Occipital lobe (tissue), 2 donors: ENCODE results near the gene SYTL3. TPM values are rescaled to one million over a fixed set of nuclear protein-coding genes. Genes with fewer than 3 reads are reported as not detected.
A peak's percentile ranks its signal among the peaks of the same experiment; 100 is the strongest.
"Not testable (repeated sequence)": the region's sequence is repeated elsewhere in the genome, so short reads cannot be mapped to it uniquely, and the experiment has no call there.

Experiments
- DNase-seq: peaks from one replicate; lab custom pipeline; 2025; lab: John Stamatoyannopoulos, UW
- total RNA-seq: library from RNA; depleted of rRNA; stranded (reverse); fragments of >200 nt; gene quantifications from one replicate; pipeline ENCODE4 v1.2.3, GENCODE V29; 2014

The SYTL3 gene, protein sequence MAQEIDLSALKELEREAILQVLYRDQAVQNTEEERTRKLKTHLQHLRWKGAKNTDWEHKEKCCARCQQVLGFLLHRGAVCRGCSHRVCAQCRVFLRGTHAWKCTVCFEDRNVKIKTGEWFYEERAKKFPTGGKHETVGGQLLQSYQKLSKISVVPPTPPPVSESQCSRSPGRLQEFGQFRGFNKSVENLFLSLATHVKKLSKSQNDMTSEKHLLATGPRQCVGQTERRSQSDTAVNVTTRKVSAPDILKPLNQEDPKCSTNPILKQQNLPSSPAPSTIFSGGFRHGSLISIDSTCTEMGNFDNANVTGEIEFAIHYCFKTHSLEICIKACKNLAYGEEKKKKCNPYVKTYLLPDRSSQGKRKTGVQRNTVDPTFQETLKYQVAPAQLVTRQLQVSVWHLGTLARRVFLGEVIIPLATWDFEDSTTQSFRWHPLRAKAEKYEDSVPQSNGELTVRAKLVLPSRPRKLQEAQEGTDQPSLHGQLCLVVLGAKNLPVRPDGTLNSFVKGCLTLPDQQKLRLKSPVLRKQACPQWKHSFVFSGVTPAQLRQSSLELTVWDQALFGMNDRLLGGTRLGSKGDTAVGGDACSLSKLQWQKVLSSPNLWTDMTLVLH
- total RNA-seq, result 2.0 TPM

DNA sequence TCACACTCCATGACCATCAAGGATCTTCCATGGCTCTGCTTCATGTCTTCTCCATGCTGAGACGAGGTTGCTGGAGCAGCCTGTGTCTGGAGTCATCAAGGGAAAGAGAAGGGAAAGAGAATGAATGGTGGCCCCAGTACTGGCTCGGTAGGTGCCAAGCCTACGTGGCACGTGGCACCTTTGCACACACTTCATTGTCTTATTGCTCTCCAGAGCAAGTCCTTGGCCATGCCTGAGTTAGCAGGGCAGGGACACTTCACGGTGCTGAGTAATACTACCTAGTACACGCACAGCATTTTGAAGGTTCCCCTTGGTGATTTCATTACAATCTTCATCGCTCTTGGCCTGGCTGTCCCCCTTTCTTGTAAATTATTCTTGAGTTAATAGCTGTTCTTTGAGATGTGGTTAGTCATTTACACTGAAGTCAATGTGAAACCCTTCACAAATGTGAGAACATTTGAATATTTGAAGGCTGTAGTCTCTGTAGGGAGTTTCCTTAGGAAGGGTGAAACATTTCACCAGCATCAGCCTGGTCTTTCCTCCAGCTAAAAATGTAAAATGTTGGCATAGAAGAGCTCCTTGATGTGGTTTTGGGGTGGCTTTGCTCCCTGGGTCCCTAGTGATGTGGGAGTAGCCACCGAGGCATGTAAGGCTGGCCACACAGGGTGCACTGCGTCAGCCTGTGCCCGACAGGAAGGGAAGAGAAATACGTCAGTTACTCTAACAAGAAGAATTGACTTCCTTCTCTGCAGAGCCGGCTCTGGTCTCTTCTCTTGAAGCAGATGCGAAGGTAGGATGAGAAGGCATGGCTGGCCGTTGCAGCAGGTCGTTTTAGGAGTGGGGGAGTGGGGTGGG, at the start of gene SYTL3:
Gene SYTL3, plus strand, starts transcription at position 766 of the 855 bp plus-strand sequence. CDS start 13,215 bp downstream, outside the sequence.
- DNase-seq, result no peak

DNA sequence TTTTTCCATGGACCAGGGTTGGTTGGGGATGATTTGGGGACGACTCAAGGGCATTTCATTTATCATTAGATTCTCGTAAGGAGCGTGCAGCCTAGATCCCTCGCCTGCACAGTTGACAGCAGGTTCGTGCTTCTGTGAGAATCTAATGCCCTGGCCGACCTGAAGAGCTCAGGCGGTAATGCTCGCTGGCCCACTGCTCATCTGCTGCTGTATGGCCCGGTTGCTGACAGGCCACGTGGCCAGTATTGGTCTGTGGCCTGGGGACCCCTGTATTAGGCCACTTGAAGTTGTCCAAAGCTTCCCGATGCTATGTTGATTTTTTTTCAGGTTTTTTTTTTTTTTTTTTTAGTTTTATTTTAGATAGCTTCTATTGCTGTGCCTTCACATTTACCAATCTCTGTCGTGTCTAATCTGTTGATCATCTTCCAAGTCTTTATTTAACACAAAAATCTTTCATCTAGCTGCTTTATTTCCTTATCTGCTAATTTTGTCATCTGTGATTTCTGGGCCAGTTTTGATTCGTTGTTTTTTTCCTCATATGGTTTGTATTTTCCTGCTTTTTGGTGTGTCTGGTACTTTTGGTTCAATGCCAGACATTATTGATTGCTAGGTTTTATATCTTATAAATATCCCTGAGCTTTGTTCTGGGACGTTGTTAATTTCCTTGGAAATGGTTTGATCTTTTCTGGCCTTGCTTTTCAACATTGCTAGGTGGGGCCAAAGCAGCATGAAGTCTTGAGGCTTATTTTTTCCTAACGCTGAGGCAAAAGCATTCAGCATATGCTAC, 46.4 kb upstream of the SYTL3 start:
- no peak for DNase-seq

DNA sequence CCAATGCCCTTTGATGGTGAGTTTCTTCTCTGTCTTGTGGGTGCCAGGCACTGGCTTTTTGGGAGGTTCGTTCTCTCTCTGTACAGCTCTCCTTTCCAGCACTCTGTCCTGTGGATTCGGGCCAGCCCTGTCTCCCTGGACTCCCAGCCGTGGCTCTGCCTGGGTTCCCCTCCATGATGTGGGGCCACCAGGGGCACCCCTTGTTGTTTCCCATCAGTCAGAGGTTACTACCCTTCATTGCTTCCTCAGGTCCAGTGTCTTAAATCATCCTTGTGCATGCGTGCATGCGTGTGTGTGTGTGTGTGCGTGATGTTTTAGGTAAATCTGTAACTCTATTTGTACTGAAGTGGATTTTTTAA, 45.8 kb upstream of the SYTL3 start:
- DNase-seq, result no peak

DNA sequence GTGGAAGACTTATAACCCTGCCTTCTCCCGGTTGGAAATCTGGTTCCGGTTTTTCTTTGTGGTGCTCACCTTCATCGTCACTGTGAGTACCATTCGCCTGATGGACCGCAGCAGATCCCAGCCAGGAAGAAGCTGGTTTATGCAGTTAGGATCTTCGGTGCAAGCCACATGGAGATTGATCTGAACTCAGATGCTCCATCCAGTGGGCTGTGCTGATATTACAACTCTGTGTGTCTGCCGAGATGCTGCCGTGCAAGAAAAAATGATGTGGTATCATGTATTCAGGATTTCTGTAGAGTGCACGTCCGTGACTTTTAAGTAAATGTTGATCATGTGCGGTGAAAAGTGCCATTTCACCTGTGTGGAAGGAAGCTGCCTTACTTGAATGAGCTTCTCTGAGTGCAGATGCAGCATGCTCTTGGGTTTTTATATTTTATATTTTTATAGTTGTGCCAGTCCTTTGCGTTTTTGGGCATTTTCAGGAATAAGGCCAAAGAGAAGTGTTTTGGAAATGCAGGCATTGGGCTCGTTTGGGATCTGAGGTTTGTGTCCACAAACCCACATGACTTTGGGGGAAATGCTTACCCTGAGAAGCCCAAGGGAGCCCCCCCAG, 44.5 kb upstream of the SYTL3 start:
- peak; percentile 51 for DNase-seq

DNA sequence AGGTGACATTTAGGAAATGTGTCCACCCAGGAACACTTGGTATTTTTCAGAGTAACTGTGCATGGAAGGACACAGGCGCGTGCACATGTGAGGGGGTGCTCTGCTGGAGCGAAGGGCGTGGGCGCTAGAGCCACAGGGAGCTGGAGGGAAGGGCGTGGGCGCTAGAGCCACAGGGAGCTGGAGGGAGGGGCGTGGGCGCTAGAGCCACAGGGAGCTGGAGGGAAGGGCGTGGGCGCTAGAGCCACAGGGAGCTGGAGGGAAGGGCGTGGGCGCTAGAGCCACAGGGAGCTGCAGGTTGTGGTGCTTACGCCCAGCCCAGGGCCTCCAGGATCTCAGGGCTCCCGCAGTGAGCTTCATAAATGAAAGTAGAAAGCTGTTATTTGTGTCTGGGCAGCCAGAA, 43.8 kb upstream of the SYTL3 start:
- not testable (repeated sequence) for DNase-seq

DNA sequence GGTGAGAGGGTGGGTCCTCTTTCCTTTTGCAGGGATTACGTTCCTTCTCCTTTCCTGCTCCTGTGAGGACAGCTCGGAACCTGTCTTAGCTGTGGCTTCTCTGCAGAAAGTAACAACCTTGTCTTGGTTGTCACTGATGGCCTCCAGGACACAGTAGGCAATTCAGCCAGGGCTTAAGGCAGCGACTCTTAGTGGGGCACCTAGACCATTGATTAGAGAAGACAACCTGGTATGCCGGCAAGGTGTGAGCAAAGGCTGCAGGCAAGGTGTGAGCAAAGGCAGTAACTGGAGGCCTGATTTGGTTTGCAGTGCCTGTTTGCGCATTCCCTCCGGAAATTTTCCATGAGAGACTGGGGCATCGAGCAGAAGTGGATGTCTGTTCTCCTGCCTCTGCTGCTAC, 42.9 kb upstream of the SYTL3 start:
- DNase-seq, result no peak

DNA sequence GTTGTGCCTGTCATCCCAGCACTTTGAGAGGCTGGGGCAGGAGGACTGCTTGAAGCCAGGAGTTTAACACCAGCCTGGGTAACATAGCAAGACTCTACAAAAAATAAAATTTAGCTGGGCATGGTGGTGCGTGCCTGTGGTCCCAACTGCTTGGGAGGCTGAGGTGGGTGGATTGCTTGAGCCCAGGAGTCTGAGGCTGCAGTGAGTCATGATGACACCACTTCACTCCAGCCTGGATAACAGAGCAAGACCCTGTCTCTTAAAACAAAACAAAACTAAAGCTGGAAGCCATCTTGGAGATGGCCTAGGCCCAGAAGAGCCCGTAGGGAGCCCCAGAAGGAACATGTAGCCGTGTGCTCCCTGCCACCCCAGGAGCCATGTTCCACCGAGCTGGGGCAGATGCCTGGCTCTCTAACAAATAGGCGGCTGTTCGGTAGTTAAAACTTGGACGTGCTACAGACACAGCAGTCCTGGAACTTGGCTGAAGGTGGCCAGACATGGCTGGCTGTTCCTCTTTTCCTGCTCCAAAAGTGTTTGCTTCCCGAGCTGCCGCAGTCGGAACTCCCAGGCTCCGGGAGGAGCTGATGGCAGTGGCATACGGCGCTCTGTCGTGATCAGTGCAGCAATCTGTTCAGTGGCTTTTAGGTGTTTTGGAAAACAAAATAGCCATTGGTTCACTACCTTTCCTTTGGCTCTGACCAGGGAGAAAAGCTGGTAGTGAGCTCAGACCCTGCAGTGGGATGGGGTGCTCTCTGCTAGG, 42.3 kb upstream of the SYTL3 start:
- no peak for DNase-seq

DNA sequence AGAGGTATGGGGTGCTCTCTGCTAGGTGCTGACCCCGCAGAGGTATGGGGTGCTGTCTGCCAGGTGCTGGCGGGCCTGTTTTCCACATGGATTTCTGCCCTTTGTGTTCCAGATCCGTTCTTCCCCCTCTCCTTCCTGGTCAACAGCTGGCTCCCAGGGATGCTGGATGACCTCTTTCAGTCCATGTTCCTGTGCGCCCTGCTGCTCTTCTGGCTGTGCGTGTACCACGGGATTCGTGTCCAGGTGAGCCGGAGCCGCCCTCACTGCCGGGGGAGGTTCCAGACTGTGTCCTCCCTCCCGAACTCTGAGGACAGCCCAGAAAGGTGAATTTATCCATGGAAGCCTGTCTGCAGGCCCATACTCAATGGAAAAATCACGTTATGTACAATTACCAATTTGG, 41.6 kb upstream of the SYTL3 start:
- no peak for DNase-seq

DNA sequence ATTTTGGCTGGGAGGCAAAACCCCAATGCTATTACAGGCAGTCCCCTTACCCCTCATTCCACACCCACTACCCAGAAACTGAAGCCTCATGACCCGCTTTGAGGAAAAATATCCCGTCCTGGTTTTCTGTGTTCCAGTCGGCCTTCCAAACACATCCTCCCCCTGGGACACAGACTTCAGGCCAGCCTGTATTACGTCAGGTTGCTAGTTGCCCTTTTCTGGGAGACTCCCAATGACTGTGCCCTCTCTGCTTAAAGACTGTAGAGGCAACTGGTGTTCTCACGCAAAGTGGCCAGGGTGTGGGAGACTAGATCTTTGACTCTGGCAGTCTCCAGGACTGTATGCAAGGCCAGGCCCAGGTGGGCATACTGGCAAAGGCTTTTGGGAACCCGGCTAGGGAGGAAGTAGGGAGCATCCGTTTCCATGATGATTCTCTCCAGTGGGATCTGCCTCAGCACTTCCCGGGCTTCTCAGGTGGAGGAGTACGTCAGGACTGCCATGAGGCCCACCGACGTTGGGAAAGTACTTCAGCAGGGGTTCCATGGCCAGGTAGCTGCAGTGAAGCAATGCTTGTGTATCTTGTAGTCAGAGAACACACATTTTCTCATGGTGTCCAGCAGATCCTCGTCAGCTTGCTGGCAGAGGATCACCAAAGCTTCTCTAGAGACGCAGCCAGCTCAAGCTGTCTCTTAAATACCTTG, 40.2 kb upstream of the SYTL3 start:
- no peak for DNase-seq

DNA sequence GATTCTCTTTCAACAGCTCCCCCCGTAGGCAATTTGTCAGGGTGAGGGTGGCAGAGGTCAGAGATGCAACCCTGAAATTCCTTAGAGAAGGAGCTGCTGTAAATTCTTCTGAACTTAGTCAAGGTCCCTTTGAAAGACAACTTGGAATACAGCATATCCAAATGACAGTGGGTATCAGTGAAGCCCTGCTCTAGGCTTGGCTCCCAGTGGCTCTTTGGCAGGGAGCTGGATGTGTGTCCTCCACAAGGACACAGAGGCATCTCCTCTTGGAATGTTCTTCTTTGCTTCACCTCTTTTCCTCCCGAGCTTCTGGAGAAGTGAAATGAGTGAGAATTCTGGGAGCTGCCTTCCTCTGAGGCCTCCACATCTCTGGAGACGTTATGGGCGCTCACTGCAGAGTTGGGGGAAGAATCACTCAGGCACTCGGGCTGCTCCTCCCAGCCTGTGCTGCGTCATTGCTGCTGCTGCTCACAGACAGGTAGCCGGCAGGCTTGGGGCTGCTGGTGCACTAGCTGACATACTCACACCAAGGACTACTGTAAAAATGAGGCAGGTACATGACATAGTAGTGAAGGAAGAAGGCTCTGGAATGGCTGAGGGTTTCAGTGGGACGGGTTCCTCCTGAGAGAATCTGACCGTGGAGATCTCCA, 39.4 kb upstream of the SYTL3 start:
- DNase-seq, result no peak

DNA sequence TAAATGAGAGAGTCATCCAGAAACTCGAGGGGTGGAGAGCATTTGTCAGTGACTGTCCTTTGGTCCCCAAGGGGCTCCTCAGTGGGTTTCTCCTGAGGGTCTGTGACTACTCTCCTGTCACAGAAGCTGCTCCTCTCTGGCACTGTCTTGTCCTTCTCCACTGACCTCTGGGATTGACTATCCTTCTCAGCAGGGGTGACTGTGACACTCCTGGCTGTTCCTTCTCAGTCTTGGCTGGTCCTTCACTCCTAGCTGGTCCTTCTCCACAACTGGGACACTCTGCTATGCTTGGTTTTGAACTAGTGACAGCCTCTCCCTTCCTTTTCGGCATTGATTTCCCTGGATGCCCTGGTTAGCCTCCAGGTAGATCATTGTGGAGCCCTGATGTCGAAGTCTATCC, 38.8 kb upstream of the SYTL3 start:
- DNase-seq, result no peak

DNA sequence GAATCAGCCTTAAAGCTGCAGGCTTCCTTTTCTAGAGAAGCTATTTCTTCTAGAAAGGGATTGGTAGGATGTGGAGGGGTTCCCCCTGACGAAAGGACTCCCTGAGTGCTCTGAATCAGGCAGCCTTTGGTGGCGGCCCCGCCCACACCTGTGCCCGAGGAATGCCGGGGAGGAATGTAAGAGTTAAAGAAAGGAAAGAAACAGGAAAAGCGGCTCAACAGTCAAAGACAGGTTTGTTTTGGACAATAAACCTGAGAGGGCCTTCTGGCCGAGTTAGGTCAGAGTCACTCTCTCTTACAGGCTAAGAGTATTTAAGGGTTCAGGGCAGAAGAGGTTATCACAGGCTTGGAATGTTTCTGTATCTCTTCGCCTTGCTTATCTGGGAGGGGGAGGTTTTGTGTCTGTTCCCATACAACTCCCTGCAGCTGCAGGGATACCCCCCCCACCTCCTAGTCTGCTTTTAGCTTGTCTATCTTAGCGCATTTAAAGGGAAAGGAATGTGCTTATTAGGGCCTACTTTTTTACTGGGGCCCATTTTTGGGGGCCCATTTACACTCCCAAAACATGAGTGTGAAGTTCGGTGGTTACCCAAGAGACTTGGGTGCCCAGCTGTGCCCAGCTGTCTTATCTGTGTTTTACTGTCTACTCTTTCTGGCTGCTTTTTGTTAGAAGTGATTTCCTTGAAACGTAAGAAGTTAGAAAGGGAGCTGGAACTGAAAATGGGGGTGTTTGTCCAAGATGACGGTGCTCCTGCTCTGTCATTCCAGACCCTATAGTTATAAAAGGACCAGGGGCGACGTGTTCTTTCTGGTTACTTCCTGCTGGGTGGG, 38.1 kb upstream of the SYTL3 start:
- no peak for DNase-seq

DNA sequence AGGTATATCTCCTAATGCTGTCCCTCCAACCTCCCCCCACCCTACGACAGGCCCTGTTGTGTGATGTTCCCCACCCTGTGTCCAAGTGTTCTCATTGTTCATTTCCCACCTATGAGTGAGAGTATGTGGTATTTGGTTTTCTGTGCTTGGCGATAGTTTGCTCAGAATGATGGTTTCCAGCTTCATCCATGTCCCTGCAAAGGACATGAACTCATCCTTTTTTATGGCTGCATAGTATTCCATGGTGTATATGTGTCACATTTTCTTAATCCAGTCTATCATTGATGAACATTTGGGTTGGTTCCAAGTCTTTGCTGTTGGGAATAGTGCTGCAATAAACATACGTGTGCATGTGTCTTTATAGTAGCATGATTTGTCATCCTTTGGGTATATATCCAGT, 35.2 kb upstream of the SYTL3 start:
- not testable (repeated sequence) for DNase-seq

DNA sequence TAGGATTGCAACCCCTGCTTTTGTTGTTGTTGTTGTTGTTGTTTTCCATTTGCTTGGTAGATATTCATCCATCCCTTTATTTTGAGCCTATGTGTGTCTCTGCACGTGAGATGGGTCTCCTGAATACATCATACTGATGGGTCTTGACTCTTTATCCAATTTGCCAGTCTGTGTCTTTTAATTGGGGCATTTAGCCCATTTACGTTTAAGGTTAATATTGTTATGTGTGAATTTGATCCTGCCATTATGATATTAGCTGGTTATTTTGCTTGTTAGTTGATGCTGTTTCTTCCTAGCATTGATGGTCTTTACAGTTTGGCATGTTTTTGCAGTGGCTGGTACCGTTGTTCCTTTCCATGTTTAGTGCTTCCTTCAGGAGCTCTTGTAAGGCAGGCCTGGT, 31.6 kb upstream of the SYTL3 start:
- not testable (repeated sequence) for DNase-seq

DNA sequence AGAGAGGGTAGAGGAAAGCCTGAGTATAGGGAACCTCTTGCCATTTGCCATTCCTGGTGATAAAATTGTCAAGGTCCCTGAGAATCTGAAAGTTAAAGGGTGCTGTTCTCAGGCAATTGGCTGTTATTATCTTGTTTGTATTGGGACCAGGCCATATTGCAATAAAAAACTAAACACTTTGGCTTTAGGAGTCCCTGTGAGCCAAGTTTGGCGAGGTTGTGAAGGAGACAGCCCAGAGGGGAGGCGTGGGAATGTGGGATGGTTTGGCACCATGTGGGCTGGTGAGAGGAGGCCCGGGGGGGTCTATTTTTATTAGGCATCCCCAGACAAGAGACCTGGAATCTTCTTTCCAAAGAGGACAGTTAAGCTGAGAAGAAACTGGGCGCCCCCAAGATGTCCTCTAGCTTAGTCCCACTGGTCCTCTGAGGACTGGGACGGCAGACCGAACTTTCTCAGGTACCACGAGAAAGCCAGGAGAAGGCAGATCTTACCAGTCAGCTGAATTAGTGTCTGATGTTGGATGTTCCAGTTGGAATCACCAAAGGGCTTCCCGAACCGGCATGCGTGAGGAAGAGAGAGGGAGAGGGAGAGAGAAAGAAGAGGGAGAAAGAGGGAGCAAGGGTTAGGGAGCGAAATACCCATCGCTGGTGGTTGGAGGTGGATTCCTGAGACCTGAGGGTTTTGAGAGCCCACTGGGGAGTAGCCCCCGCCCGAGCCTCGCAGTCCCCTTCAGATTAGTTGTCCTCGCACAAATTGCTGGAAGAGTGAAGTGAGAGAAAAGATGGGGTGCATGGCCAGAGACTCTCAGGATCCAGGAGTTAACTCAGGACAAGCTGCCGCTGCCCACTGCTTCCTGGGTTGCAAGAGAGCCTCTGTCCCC, 29.7 kb upstream of the SYTL3 start:
- no peak for DNase-seq

DNA sequence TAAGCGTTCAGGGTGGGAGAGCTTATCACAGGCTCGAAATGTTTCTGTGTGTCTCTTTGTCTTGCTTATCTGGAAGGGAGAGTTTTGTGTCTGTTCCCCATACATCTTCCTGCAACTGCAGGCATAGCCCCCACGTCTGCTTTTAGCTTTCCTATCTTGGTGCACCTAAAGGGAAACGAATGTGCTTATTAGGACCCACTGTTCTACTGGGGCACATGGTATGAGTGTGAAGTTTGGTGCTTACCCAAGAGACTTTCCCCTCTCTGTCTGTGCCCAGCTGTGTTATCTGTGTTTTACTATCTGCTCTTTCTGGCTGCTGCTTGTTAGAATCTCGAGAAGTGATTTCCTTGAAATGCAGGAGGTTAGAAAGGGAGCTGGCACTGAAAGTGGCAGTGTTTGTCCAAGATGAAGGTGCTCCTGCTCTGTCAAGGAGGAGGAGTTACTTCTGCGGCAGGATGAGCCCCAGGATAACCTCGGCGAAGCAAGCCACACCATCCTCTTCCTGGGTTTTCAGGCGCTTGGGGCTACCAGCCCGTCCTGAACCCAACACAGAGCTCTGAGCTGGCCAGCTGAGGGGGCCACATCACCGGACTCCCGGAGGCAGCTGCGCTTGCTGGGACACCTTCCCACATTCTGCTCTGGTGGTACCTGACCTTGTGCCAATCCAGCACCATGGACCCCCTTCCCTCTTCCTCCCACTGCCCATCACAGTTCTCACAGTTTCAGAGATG, 28.7 kb upstream of the SYTL3 start:
- no peak for DNase-seq
